Measurements from ENCODE around the gene C1orf21. TPM values are rescaled to one million over a fixed set of nuclear protein-coding genes. Genes with fewer than 3 reads are reported as not detected.

The C1orf21 gene
- total RNA-seq, 1 experiment from 2014 or later, result 52.5 TPM

- Histone ChIP-seq H3K27me3 (no peaks in the 10 kb centered on the region), H3K4me3 (no peak overlapping the region), H3K9me3 (no peaks in the 10 kb centered on the region), H3K36me3 (no peaks in the 10 kb centered on the region)
- no peak for DNase-seq
Measured at GRCh38 chr1:184379111-184379752, 7.6 kb upstream of the C1orf21 start.

DNA sequence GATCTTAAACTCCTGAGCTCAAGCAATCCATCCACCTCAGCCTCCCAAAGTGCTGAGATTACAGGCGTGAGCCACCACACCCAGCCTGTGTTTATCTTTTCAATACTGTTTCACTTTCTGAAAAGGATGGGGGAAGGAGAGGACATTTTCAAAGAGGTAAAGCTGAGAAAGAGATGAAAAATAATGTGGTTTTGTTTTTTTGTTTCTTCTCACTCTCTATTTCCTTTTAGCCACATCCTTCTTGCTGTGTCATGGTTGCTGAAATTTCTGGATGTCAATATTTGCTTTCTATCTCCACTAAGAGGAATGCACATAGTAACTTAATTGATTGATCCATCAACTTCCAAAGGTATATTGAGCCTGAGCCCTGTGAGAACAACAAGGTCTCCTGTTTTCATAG is 6.4 kb upstream of the C1orf21 start:
- Histone ChIP-seq H3K4me3 (no peak overlapping the region), H3K27me3 (no peaks in the 10 kb centered on the region), H3K9me3 (no peaks in the 10 kb centered on the region)

GRCh38 chr1:184383772-184384323 is 3.0 kb upstream of the C1orf21 start:
- no peak for DNase-seq

More for the DNA sequence above, 6.4 kb upstream of the C1orf21 start:
- no peaks in the 10 kb centered on the region for H3K36me3 ChIP-seq
- no peak for DNase-seq

DNA sequence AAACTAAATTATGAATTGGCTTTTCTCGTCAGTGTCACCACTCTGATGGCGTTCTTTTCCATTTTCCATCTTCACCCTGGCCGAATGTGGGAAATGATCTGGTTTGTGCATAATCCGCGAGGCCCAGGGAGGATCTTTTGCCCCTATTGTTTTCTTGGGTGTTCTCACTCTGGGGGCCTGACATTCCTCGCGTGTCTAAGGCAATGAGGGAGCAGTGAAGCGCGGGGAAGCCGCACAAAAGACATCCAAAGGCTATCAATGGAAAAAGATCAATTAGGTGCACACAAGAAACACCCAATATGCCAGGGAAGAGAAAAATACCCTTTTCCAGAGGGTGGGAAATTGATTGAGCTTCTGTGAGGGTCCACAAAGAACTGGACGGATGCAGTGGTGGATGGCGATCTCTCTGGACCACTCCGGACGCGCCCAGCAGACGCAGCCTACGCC is 941 bp upstream of the C1orf21 start:
- H3K9me3 ChIP-seq, result no peaks in the 10 kb centered on the region
- no peak for DNase-seq

More at GRCh38 chr1:184383772-184384323, 3.0 kb upstream of the C1orf21 start:
- Histone ChIP-seq H3K27me3 (no peaks in the 10 kb centered on the region), H3K9me3 (no peaks in the 10 kb centered on the region), H3K4me3 (no peak overlapping the region), H3K36me3 (no peaks in the 10 kb centered on the region)

DNA sequence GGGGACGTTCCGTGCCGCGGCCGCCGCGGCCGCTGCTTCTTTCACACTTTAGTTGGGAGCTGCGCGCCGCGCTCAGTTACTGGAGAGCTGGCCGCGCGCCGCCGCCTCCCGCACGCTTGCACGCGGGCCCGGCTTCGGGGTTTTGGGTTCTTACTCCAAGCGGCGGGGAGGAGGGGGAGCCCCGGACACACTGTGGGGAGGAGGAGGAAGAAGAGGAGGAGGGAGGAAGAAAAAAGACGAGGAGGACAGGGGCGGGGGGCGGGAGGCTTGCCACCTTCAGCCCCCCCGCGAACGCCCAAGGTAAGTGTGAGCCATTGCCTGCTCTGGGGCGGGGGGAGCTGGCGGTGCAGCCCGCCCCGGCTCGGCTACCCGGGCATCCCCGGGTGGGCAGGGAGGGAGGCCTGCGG is 243 bp downstream of the C1orf21 start:
- Histone ChIP-seq H3K27me3 (no peaks in the 10 kb centered on the region), H3K9me3 (no peaks in the 10 kb centered on the region), H3K36me3 (no peaks in the 10 kb centered on the region), H3K4me3 (peak overlapping the region; percentile 73)
- DNase-seq, result no peak

More for the DNA sequence above, 941 bp upstream of the C1orf21 start:
- no peaks in the 10 kb centered on the region for H3K36me3 ChIP-seq
- H3K27me3 ChIP-seq, result no peaks in the 10 kb centered on the region
- peak overlapping the region; percentile 73 for H3K4me3 ChIP-seq

DNA sequence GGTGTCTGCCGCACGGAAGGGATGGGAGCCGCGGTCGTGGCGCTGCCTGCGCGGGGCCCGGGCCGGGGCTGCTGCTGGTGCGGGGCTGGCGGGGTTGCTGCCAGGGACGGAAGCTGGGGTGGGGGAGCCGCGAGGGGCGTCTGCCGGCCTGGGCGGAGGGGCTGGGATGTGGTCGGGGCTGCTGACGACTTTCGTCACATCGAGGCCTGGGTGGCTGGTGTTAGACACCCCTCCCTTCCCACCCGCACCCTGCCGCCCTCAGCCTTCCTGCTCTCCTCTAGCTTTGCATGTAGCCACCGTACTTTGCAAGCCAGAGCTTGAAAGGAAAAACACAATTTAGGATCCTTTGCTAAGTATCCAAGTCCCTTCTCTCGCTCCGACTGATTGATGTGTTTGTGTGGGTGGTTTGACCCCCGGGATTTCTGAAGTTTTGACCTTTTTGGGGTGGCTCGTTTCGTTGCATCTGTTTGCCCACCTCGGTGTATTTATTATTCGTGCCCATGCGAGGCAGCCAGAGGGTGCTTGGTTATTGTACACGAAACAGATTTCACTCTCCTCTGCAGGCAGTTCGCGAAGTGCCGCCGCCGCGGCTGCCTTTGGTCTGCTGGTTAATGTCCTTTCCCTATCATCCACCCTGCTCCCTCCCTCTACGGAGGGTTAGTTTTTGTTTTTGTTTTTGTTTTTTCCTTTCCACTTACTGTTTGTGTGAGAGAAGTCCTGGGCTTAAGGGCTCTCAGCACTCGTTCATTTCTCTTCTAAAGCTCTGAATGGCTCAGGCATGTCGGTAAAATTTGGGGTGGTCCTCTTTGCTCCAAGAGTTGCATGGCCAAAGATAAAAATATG is 868 bp downstream of the C1orf21 start:
- H3K27me3 ChIP-seq, result no peaks in the 10 kb centered on the region
- peak overlapping the region; percentile 73 for H3K4me3 ChIP-seq
- DNase-seq, result peak; percentile 48
- H3K36me3 ChIP-seq, result no peaks in the 10 kb centered on the region
- no peaks in the 10 kb centered on the region for H3K9me3 ChIP-seq

DNA sequence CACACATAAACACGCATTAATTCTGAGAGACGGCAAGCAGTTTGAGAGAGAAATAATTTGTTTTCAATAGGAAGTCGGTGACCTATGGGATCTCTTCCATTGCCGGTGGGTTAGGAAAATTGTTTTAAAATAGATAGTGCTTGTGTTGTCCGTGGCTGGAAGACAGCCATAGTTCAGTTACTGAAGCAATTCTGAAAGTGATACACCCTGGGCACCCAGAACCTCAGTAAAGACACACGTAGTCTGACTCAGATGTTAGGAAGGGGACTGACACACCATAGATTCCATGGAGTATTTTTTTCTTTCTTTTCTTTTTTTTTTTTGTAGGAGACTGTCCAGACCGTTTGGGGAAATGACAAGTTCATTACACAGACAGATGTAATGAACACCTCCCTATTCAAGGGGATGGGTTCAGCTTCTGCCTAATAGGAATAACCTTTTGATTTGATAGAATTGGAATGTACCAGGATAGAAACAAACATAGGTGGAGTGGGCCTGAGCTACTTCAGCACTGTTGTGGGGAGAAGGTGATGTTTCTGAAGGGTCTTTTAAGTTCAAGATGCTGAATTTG is 1.6 kb downstream of the C1orf21 start:
- no peaks in the 10 kb centered on the region for H3K9me3 ChIP-seq
- no peaks in the 10 kb centered on the region for H3K36me3 ChIP-seq
- no peaks in the 10 kb centered on the region for H3K27me3 ChIP-seq
- peak; percentile 66 for DNase-seq
- peak overlapping the region; percentile 73 for H3K4me3 ChIP-seq

GRCh38 chr1:184388971-184389370 is 2.1 kb downstream of the C1orf21 start:
- H3K9me3 ChIP-seq, result no peaks in the 10 kb centered on the region
- no peaks in the 10 kb centered on the region for H3K36me3 ChIP-seq
- no peaks in the 10 kb centered on the region for H3K27me3 ChIP-seq
- H3K4me3 ChIP-seq, result peak overlapping the region; percentile 73
- no peak for DNase-seq

- Histone ChIP-seq H3K27me3 (no peaks in the 10 kb centered on the region), H3K9me3 (no peaks in the 10 kb centered on the region), H3K36me3 (no peaks in the 10 kb centered on the region), H3K4me3 (no peak overlapping the region)
- DNase-seq, result no peak
Measured at GRCh38 chr1:184389446-184389845, 2.6 kb downstream of the C1orf21 start.

- Histone ChIP-seq H3K4me3 (no peak overlapping the region), H3K36me3 (no peaks in the 10 kb centered on the region), H3K9me3 (no peaks in the 10 kb centered on the region), H3K27me3 (no peaks in the 10 kb centered on the region)
- DNase-seq, result no peak
Measured at GRCh38 chr1:184390889-184391288, 4.1 kb downstream of the C1orf21 start.

- Histone ChIP-seq H3K36me3 (no peaks in the 10 kb centered on the region), H3K9me3 (no peaks in the 10 kb centered on the region), H3K27me3 (no peaks in the 10 kb centered on the region), H3K4me3 (no peak overlapping the region)
- no peak for DNase-seq
Measured at GRCh38 chr1:184392067-184392466, 5.2 kb downstream of the C1orf21 start.

GRCh38 chr1:184392779-184393522 is 6.1 kb downstream of the C1orf21 start:
- no peak for DNase-seq
- Histone ChIP-seq H3K36me3 (no peaks in the 10 kb centered on the region), H3K4me3 (no peak overlapping the region), H3K9me3 (no peaks in the 10 kb centered on the region), H3K27me3 (no peaks in the 10 kb centered on the region)

GRCh38 chr1:184393962-184394361 is 7.1 kb downstream of the C1orf21 start:
- no peaks in the 10 kb centered on the region for H3K27me3 ChIP-seq
- no peak for DNase-seq
- no peaks in the 10 kb centered on the region for H3K36me3 ChIP-seq
- no peak overlapping the region for H3K4me3 ChIP-seq
- no peaks in the 10 kb centered on the region for H3K9me3 ChIP-seq

GRCh38 chr1:184395370-184395769 is 8.5 kb downstream of the C1orf21 start:
- no peaks in the 10 kb centered on the region for H3K36me3 ChIP-seq
- no peaks in the 10 kb centered on the region for H3K27me3 ChIP-seq
- no peak for DNase-seq
- no peak overlapping the region for H3K4me3 ChIP-seq
- no peaks in the 10 kb centered on the region for H3K9me3 ChIP-seq

DNA sequence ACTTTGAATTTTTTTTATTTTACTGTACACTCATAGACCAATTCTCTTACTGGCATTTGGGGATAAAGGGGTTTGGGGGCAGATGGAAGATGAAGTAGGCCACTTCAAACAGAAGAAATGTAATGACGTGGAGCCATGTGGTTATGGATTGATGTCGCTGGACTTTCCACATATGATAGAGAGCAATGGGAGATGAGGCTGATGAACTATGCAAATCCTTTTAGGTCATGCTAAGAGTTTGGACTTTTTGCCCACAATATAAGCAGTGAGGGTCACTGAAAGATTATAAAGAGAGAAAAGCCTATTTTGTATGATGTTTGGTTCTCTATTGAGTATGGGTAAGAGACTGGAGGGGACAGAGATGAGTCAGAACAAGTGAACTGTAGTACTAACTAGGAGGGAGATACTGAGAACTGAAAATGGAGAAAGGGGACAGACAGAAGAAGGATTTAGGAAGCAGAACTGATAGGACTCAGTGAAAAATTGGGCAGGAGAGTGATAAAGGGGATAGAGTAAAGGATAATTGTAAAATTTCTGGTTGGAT is 9.2 kb downstream of the C1orf21 start:
- no peak for DNase-seq
- Histone ChIP-seq H3K27me3 (no peaks in the 10 kb centered on the region), H3K4me3 (no peak overlapping the region), H3K36me3 (no peaks in the 10 kb centered on the region), H3K9me3 (no peaks in the 10 kb centered on the region)

GRCh38 chr1:184399192-184399847 is 12.5 kb downstream of the C1orf21 start:
- H3K4me3 ChIP-seq, result no peak overlapping the region
- H3K36me3 ChIP-seq, result no peaks in the 10 kb centered on the region; the same call in 1 of the 2 replicates
- no peaks in the 10 kb centered on the region for H3K9me3 ChIP-seq
- no peak for DNase-seq
- H3K27me3 ChIP-seq, result no peaks in the 10 kb centered on the region

Measured in MG63 (cell line).